ENCODE results near the gene SLC6A6.

DNA sequence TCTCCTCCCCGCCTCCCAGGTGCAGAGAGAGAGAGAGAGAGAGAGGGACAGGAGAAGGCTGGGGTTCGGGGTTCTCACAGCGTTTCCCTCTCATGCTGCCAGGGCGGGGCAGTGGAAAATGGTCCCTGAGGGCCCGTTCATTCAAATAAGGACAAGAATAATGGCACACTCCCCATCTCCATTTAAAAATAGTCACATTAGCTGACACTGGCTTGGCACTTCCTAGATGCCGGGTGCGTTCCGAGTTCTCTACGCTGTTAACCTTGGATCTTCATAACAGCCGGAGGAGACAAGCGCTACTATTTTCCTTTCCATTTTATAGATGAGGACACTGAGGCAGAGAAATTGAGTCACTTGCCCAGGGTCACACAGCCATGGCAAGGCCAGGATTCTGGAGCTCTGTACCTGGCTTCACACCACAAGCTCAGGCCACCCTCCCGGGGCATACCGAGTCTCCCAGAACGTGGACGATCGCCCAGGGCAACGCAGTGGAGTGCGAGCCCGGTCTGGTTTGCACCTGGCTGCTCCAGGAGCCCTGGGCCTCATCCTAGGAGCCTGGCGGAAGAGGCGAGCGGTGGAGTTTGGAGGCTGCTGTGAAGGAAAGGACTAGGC is 608 bp upstream of the SLC6A6 start:
- TF ChIP-seq CTCF (IDR thresholded peaks at IDR 0.05) (no peak), EP300 (IDR thresholded peaks at IDR 0.05) (no peak), POLR2A (IDR thresholded peaks at IDR 0.05; ENCODE audit: low read depth) (no peak), POLR2AphosphoS5 (IDR thresholded peaks at IDR 0.05) (no peak)
